ENCODE results near the gene ZNF774. TPM values are rescaled to one million over a fixed set of nuclear protein-coding genes. Genes with fewer than 3 reads are reported as not detected.
"Not testable (repeated sequence)": the region's sequence is repeated elsewhere in the genome, so short reads cannot be mapped to it uniquely, and the experiment has no call there.

ZNF774 gene
- polyA plus RNA-seq: 1 to 10 TPM in 3 of 4 donors, under 1 TPM in 1; 0.89 to 6.7 (median 1.7) TPM
- long read RNA-seq, donor 1: 0 reads
- long read RNA-seq, donor 2, partial matches to known transcripts: 0 of 1 reads
- long read RNA-seq, donor 2, other reads (novel, unspliced or antisense): 0 of 1 reads
- long read RNA-seq, donor 3, partial matches to known transcripts: 0 of 4 reads
- long read RNA-seq, donor 3, other reads (novel, unspliced or antisense): 0 of 4 reads
- long read RNA-seq, donor 4: 0 reads
- long read RNA-seq, donor 5: 0 reads
- long read RNA-seq, donor 6: 0 reads
- long read RNA-seq, donor 7: 0 reads
- long read RNA-seq, donor 8: 0 reads
- long read RNA-seq, donor 9: 0 reads
- long read RNA-seq, donor 10, partial matches to known transcripts: 0 of 1 reads
- long read RNA-seq, donor 10, other reads (novel, unspliced or antisense): 0 of 1 reads

- Histone ChIP-seq H3K27ac (ENCODE audit: low read depth in 1 of 3, low read length in 2 of 3) (peak within 1 kb of the TSS in 2 of 3 donors; percentile 75 to 78), H3K9me3 (ENCODE audit: control insufficient read depth in 2 of 2, insufficient read depth in 1 of 2, low read depth in 1 of 2, low read length in 1 of 2) (no peaks in the 10 kb centered on the region)
- FAIRE-seq: no peak
These were observed at the start of gene ZNF774 for GRCh38 chr15:90352107-90352893. Gene ZNF774, plus strand, starts transcription at chr15:90352284. Its CDS starts 2,377 bp downstream, at chr15:90354661.

GRCh38 chr15:90305355-90305754 is 46.7 kb upstream of the ZNF774 start:
- not testable (repeated sequence) for H3K4me3 ChIP-seq (ENCODE audit: low read depth in 1 of 3, low read length in 3 of 3); H3K27ac ChIP-seq (ENCODE audit: low read depth in 1 of 3, low read length in 2 of 3); H3K27me3 ChIP-seq (ENCODE audit: control insufficient read depth in 3 of 3, insufficient read depth in 3 of 3, low read length in 3 of 3); FAIRE-seq; DNase-seq; H3K36me3 ChIP-seq (ENCODE audit: control insufficient read depth in 3 of 3, insufficient read depth in 2 of 3, low read depth in 1 of 3, low read length in 3 of 3); H3K9me3 ChIP-seq (ENCODE audit: control insufficient read depth in 2 of 2, insufficient read depth in 1 of 2, low read depth in 1 of 2, low read length in 1 of 2)
- peaks cover 0 to 11% (median 0%) of the 10 kb centered on the region in 3 donors for H3K4me1 ChIP-seq (ENCODE audit: control insufficient read depth in 3 of 3, insufficient read depth in 2 of 3, low read depth in 1 of 3, low read length in 2 of 3)
- WGBS, 3 donors: 92 to 95% (median 95%) methylated on average over 14 of the region's 14 CpGs

More at GRCh38 chr15:90352107-90352893, at the start of gene ZNF774:
- H3K4me3 ChIP-seq (ENCODE audit: low read depth in 1 of 3, low read length in 3 of 3): peak within 1 kb of the TSS; percentile 67 to 91 (median 78)
- 0 to 1% (median 1%) methylated on average over 47 to 53 of the region's 53 CpGs for WGBS, 3 donors
- no peaks in the 10 kb centered on the region for H3K27me3 ChIP-seq (ENCODE audit: control insufficient read depth in 3 of 3, insufficient read depth in 3 of 3, low read length in 3 of 3)
- peak; percentile 97 for DNase-seq
- H3K36me3 ChIP-seq (ENCODE audit: control insufficient read depth in 3 of 3, insufficient read depth in 2 of 3, low read depth in 1 of 3, low read length in 3 of 3): peaks cover 0 to 2% (median 0%) of the 10 kb centered on the region in 3 donors
- H3K4me1 ChIP-seq (ENCODE audit: control insufficient read depth in 3 of 3, insufficient read depth in 2 of 3, low read depth in 1 of 3, low read length in 2 of 3): peaks cover 0 to 5% (median 4%) of the 10 kb centered on the region in 3 donors

GRCh38 chr15:90305932-90306331 is 46.2 kb upstream of the ZNF774 start:
- H3K9me3 ChIP-seq (ENCODE audit: control insufficient read depth in 2 of 2, insufficient read depth in 1 of 2, low read depth in 1 of 2, low read length in 1 of 2): no peaks in the 10 kb centered on the region
- H3K27ac ChIP-seq (ENCODE audit: low read depth in 1 of 3, low read length in 2 of 3): no peak overlapping the region
- no peaks in the 10 kb centered on the region for H3K27me3 ChIP-seq (ENCODE audit: control insufficient read depth in 3 of 3, insufficient read depth in 3 of 3, low read length in 3 of 3)
- no peak for FAIRE-seq
- H3K36me3 ChIP-seq (ENCODE audit: control insufficient read depth in 3 of 3, insufficient read depth in 2 of 3, low read depth in 1 of 3, low read length in 3 of 3): no peaks in the 10 kb centered on the region
- no peak for DNase-seq
- H3K4me1 ChIP-seq (ENCODE audit: control insufficient read depth in 3 of 3, insufficient read depth in 2 of 3, low read depth in 1 of 3, low read length in 2 of 3): peaks cover 0 to 11% (median 0%) of the 10 kb centered on the region in 3 donors
- WGBS, 3 donors: 67 to 77% (median 76%) methylated on average over 3 of the region's 3 CpGs
- H3K4me3 ChIP-seq (ENCODE audit: low read depth in 1 of 3, low read length in 3 of 3): no peak overlapping the region

GRCh38 chr15:90306560-90306959 is 45.5 kb upstream of the ZNF774 start:
- Histone ChIP-seq H3K4me1 (ENCODE audit: control insufficient read depth in 3 of 3, insufficient read depth in 2 of 3, low read depth in 1 of 3, low read length in 2 of 3) (peaks cover 0 to 11% (median 0%) of the 10 kb centered on the region in 3 donors), H3K27me3 (ENCODE audit: control insufficient read depth in 3 of 3, insufficient read depth in 3 of 3, low read length in 3 of 3) (no peaks in the 10 kb centered on the region), H3K9me3 (ENCODE audit: control insufficient read depth in 2 of 2, insufficient read depth in 1 of 2, low read depth in 1 of 2, low read length in 1 of 2) (no peaks in the 10 kb centered on the region), H3K4me3 (ENCODE audit: low read depth in 1 of 3, low read length in 3 of 3) (no peak overlapping the region), H3K27ac (ENCODE audit: low read depth in 1 of 3, low read length in 2 of 3) (peak overlapping the region in 1 of 3 donors; percentile 10), H3K36me3 (ENCODE audit: control insufficient read depth in 3 of 3, insufficient read depth in 2 of 3, low read depth in 1 of 3, low read length in 3 of 3) (no peaks in the 10 kb centered on the region)
- 43 to 53% (median 47%) methylated on average over 6 of the region's 6 CpGs for WGBS, 3 donors
- DNase-seq: no peak
- FAIRE-seq: no peak

GRCh38 chr15:90307661-90308060 is 44.4 kb upstream of the ZNF774 start:
- Histone ChIP-seq H3K9me3 (ENCODE audit: control insufficient read depth in 2 of 2, insufficient read depth in 1 of 2, low read depth in 1 of 2, low read length in 1 of 2) (no peaks in the 10 kb centered on the region), H3K36me3 (ENCODE audit: control insufficient read depth in 3 of 3, insufficient read depth in 2 of 3, low read depth in 1 of 3, low read length in 3 of 3) (no peaks in the 10 kb centered on the region), H3K27me3 (ENCODE audit: control insufficient read depth in 3 of 3, insufficient read depth in 3 of 3, low read length in 3 of 3) (no peaks in the 10 kb centered on the region), H3K4me3 (ENCODE audit: low read depth in 1 of 3, low read length in 3 of 3) (no peak overlapping the region), H3K4me1 (ENCODE audit: control insufficient read depth in 3 of 3, insufficient read depth in 2 of 3, low read depth in 1 of 3, low read length in 2 of 3) (peaks cover 0 to 11% (median 0%) of the 10 kb centered on the region in 3 donors), H3K27ac (ENCODE audit: low read depth in 1 of 3, low read length in 2 of 3) (no peak overlapping the region)
- FAIRE-seq (no peak), DNase-seq (no peak)
- WGBS, 3 donors: 18 to 73% (median 41%) methylated on average over 2 of the region's 2 CpGs

GRCh38 chr15:90309020-90309419 is 43.1 kb upstream of the ZNF774 start:
- WGBS, 3 donors: 94 to 96% (median 95%) methylated on average over 4 of the region's 4 CpGs
- Histone ChIP-seq H3K27ac (ENCODE audit: low read depth in 1 of 3, low read length in 2 of 3) (no peak overlapping the region), H3K4me1 (ENCODE audit: control insufficient read depth in 3 of 3, insufficient read depth in 2 of 3, low read depth in 1 of 3, low read length in 2 of 3) (peaks cover 0 to 11% (median 0%) of the 10 kb centered on the region in 3 donors), H3K36me3 (ENCODE audit: control insufficient read depth in 3 of 3, insufficient read depth in 2 of 3, low read depth in 1 of 3, low read length in 3 of 3) (no peaks in the 10 kb centered on the region), H3K9me3 (ENCODE audit: control insufficient read depth in 2 of 2, insufficient read depth in 1 of 2, low read depth in 1 of 2, low read length in 1 of 2) (no peaks in the 10 kb centered on the region), H3K27me3 (ENCODE audit: control insufficient read depth in 3 of 3, insufficient read depth in 3 of 3, low read length in 3 of 3) (no peaks in the 10 kb centered on the region), H3K4me3 (ENCODE audit: low read depth in 1 of 3, low read length in 3 of 3) (no peak overlapping the region)
- FAIRE-seq: no peak
- no peak for DNase-seq

- Histone ChIP-seq H3K36me3 (ENCODE audit: control insufficient read depth in 3 of 3, insufficient read depth in 2 of 3, low read depth in 1 of 3, low read length in 3 of 3) (peaks cover 0 to 4% (median 0%) of the 10 kb centered on the region in 3 donors), H3K9me3 (ENCODE audit: control insufficient read depth in 2 of 2, insufficient read depth in 1 of 2, low read depth in 1 of 2, low read length in 1 of 2) (no peaks in the 10 kb centered on the region), H3K4me3 (ENCODE audit: low read depth in 1 of 3, low read length in 3 of 3) (no peak overlapping the region), H3K4me1 (ENCODE audit: control insufficient read depth in 3 of 3, insufficient read depth in 2 of 3, low read depth in 1 of 3, low read length in 2 of 3) (peaks cover 0 to 14% (median 2%) of the 10 kb centered on the region in 3 donors), H3K27me3 (ENCODE audit: control insufficient read depth in 3 of 3, insufficient read depth in 3 of 3, low read length in 3 of 3) (no peaks in the 10 kb centered on the region), H3K27ac (ENCODE audit: low read depth in 1 of 3, low read length in 2 of 3) (peak overlapping the region in 2 of 3 donors; percentile 61 to 80)
- 36 to 67% (median 61%) methylated on average over 3 to 5 of the region's 5 CpGs for WGBS, 3 donors
- FAIRE-seq (no peak), DNase-seq (peak; percentile 63 to 70)
These were observed 36.7 kb upstream of the ZNF774 start for GRCh38 chr15:90315278-90315982.

GRCh38 chr15:90316139-90316538 is 35.9 kb upstream of the ZNF774 start:
- 65 to 71% (median 67%) methylated on average over 4 of the region's 4 CpGs for WGBS, 3 donors
- DNase-seq: no peak
- no peak for FAIRE-seq
- peak overlapping the region in 2 of 3 donors; percentile 45 to 61 for H3K27ac ChIP-seq (ENCODE audit: low read depth in 1 of 3, low read length in 2 of 3)
- H3K4me3 ChIP-seq (ENCODE audit: low read depth in 1 of 3, low read length in 3 of 3): no peak overlapping the region
- peaks cover 0 to 14% (median 2%) of the 10 kb centered on the region in 3 donors for H3K4me1 ChIP-seq (ENCODE audit: control insufficient read depth in 3 of 3, insufficient read depth in 2 of 3, low read depth in 1 of 3, low read length in 2 of 3)
- peaks cover 0 to 4% (median 0%) of the 10 kb centered on the region in 3 donors for H3K36me3 ChIP-seq (ENCODE audit: control insufficient read depth in 3 of 3, insufficient read depth in 2 of 3, low read depth in 1 of 3, low read length in 3 of 3)
- no peaks in the 10 kb centered on the region for H3K27me3 ChIP-seq (ENCODE audit: control insufficient read depth in 3 of 3, insufficient read depth in 3 of 3, low read length in 3 of 3)
- no peaks in the 10 kb centered on the region for H3K9me3 ChIP-seq (ENCODE audit: control insufficient read depth in 2 of 2, insufficient read depth in 1 of 2, low read depth in 1 of 2, low read length in 1 of 2)
